ENCODE results near the gene SIT1. TPM values are rescaled to one million over a fixed set of nuclear protein-coding genes. Genes with fewer than 3 reads are reported as not detected.

SIT1 gene
- total RNA-seq, 1 experiment from 2014 or later: not detected

GRCh38 chr9:35667939-35668338 lies 17.2 kb upstream of the SIT1 start:
- TF ChIP-seq CTCF (IDR thresholded peaks at IDR 0.05) (no peak), POLR2AphosphoS5 (IDR thresholded peaks at IDR 0.05; ENCODE audit: low read depth, low read length) (no peak), REST (IDR thresholded peaks at IDR 0.05; ENCODE audit: insufficient read depth in 1 of 2, low read depth in 2 of 2, low read length in 1 of 2) (no peak), SIN3A (IDR thresholded peaks at IDR 0.05; ENCODE audit: borderline replicate concordance, insufficient read depth, low read depth, low read length) (no peak), TCF7L2 (IDR thresholded peaks at IDR 0.05; ENCODE audit: low read depth, low read length) (no peak)
- BruUV-seq (replicated peaks): no TSS peak
- no peak overlapping the region for H3K4me3 ChIP-seq (ENCODE audit: low read depth in 2 of 2, low read length in 2 of 2)
- intact Hi-C loops (cut with micrococcal nuclease; ENCODE audit: unreplicated experiment) (no loop called here), in situ Hi-C loops (cut with HindIII; ENCODE audit: low pct_unique_long_range_greater_than_20kb, low sequenced_read_pairs) (no loop called here)
- no peak for ATAC-seq
- ChIA-PET POLR2A (no interaction called here), CTCF (interaction anchor here (0.9 kb wide), 1 partner anchor 9 kb away, joined by 4 read pairs; no protein-coding TSS in a partner anchor)
- no peaks in the 10 kb centered on the region for H3K9me3 ChIP-seq (ENCODE audit: control insufficient read depth, insufficient read depth, low read depth, low read length)
- H3K27ac ChIP-seq (ENCODE audit: low read length): no peak overlapping the region
- peaks cover 24% of the 10 kb centered on the region for H3K4me1 ChIP-seq (ENCODE audit: control insufficient read depth, insufficient read depth, low read length)
- no peak for DNase-seq (ENCODE audit: low read depth, low spot score)
- no peaks in the 10 kb centered on the region for H3K27me3 ChIP-seq (ENCODE audit: control insufficient read depth, insufficient read depth, low read length)
- no peaks in the 10 kb centered on the region for H3K36me3 ChIP-seq (ENCODE audit: control insufficient read depth, insufficient read depth, low read length)

GRCh38 chr9:35666549-35666948 lies 15.8 kb upstream of the SIT1 start:
- intact Hi-C loops (cut with micrococcal nuclease; ENCODE audit: unreplicated experiment): no loop called here
- no peaks in the 10 kb centered on the region for H3K36me3 ChIP-seq (ENCODE audit: control insufficient read depth, insufficient read depth, low read length)
- in situ Hi-C loops (cut with HindIII; ENCODE audit: low pct_unique_long_range_greater_than_20kb, low sequenced_read_pairs): no loop called here
- TF ChIP-seq CTCF (IDR thresholded peaks at IDR 0.05) (no peak), SIN3A (IDR thresholded peaks at IDR 0.05; ENCODE audit: borderline replicate concordance, insufficient read depth, low read depth, low read length) (no peak), REST (IDR thresholded peaks at IDR 0.05; ENCODE audit: insufficient read depth in 1 of 2, low read depth in 2 of 2, low read length in 1 of 2) (no peak), TCF7L2 (IDR thresholded peaks at IDR 0.05; ENCODE audit: low read depth, low read length) (no peak), POLR2AphosphoS5 (IDR thresholded peaks at IDR 0.05; ENCODE audit: low read depth, low read length) (no peak)
- H3K4me1 ChIP-seq (ENCODE audit: control insufficient read depth, insufficient read depth, low read length): peaks cover 38% of the 10 kb centered on the region
- DNase-seq (ENCODE audit: low read depth, low spot score) (no peak), ATAC-seq (no peak)
- H3K27ac ChIP-seq (ENCODE audit: low read length): peak overlapping the region; percentile 97; the same call in 1 of the 2 replicates
- H3K9me3 ChIP-seq (ENCODE audit: control insufficient read depth, insufficient read depth, low read depth, low read length): no peaks in the 10 kb centered on the region
- no peak overlapping the region for H3K4me3 ChIP-seq (ENCODE audit: low read depth in 2 of 2, low read length in 2 of 2)
- BruUV-seq (replicated peaks): no TSS peak
- ChIA-PET POLR2A (interaction anchor here (0.7 kb wide), 1 partner anchor 23 kb away, joined by 3 read pairs; the partner anchor contains the start of gene TPM2), CTCF (no interaction called here)
- H3K27me3 ChIP-seq (ENCODE audit: control insufficient read depth, insufficient read depth, low read length): no peaks in the 10 kb centered on the region

Measured in Panc1 (cell line).